Skin epidermis (tissue), 12 donors: Measurements from ENCODE around the gene ZNF649.
"Not testable (repeated sequence)": the region's sequence is repeated elsewhere in the genome, so short reads cannot be mapped to it uniquely, and the experiment has no call there.

Experiments
- H3K27ac ChIP-seq, 21 experiments: fragments of 200-600 bp; sonication (generic) in 11 of 21; one replicate each; pipeline ENCODE4 v1.5.0; 2020; ENCODE audit warnings: mild to moderate bottlenecking in 3 of 21, inconsistent platforms in 2 of 21, moderate library complexity in 2 of 21
- H3K4me3 ChIP-seq, 7 experiments: fragments of 200-600 bp; sonication (generic) in 2 of 7; one replicate each; pipeline ENCODE4 v1.5.0; 2020; ENCODE audit warnings: inconsistent platforms in 2 of 7, mild to moderate bottlenecking in 2 of 7, moderate library complexity in 1 of 7

ZNF649 gene

DNA sequence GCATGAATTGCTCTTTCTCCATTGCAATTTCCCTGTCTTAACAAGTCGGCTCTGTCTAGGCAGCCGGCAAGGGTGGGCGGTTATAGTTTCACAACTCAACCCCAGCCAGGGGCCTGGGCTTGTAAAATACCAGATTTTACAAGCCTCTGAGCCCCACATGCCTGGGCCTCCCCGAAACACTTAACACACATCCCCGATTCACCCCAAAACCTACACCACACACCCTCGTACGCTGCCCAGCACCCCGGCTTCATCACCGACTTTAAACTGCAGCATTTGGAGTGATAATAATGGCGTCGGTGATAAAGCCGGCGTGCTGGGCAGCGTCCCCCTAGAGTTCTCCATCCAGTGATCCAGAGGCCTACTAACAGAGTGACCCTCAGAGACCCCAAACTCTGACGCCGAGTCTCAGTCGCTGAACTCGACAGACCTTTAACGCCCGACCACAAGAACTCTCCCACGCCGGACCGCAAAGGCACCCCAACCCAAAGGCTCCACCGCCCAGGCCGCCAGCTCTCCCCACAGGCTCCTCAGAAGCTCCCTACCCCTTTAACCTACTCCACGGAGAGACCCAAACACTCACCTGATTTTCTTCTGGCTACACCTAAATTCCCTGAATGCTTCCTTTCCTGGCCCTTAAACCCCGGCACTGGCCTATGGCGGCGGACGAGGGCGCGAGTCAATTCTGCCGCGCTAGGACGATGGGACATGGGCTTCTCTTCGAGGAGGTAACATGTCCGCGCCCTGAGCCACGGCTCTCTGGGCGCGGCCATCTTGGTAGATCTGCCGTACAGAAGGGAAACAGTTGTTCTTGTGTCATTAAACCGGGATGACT lies at the start of gene ZNF649:
Gene ZNF649 (minus strand): TSS at position 687 of the 835 bp plus-strand sequence. CDS start 4,910 bp downstream, outside the sequence.
- H3K27ac ChIP-seq = peak within 1 kb of the TSS; percentile 18 to 94 (median 87)
- peak within 1 kb of the TSS; percentile 39 to 87 (median 71) for H3K4me3 ChIP-seq

DNA sequence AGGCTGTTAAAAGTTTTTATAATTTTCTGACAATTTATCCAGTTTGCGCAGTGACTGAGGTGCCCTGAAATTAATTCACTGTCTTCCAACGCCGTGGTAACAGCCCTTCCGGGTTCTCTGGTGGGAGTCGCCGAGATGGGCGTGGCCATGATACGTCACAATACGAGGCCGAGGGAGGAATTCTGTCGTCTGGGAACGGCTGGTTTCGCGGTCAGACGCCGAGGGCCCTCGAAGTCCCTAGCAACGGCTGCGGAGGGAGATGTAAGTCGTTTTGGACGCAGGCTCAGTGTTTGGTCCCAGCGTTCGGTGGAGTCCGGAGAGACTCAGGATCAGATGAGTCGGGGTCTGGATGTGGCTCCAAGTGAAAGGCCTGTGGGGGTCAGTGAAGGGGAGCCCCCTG lies 44.2 kb upstream of the ZNF649 start:
- H3K4me3 ChIP-seq = no peak overlapping the region

DNA sequence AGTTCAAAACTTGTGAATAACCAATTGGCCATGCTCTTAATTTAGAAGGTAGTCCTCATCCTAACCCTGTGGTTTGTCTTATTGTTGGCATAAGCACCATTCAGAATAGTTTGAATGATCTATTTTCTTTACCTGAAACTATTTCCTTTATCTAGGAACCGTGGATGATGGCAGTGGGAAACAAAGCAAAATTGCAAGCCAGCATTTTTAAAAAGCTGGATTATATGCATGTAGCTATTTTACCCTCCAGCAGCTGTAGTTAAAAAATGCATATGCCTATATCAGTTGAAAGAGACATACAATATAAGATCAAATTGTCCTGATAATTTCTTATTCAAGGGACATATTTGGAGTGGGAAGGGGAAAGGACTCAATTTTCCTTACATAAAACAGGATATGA lies 41.8 kb upstream of the ZNF649 start:
- Histone ChIP-seq H3K4me3 (no peak overlapping the region), H3K27ac (no peak overlapping the region)

More for the DNA sequence above, 44.2 kb upstream of the ZNF649 start:
- no peak overlapping the region for H3K27ac ChIP-seq

DNA sequence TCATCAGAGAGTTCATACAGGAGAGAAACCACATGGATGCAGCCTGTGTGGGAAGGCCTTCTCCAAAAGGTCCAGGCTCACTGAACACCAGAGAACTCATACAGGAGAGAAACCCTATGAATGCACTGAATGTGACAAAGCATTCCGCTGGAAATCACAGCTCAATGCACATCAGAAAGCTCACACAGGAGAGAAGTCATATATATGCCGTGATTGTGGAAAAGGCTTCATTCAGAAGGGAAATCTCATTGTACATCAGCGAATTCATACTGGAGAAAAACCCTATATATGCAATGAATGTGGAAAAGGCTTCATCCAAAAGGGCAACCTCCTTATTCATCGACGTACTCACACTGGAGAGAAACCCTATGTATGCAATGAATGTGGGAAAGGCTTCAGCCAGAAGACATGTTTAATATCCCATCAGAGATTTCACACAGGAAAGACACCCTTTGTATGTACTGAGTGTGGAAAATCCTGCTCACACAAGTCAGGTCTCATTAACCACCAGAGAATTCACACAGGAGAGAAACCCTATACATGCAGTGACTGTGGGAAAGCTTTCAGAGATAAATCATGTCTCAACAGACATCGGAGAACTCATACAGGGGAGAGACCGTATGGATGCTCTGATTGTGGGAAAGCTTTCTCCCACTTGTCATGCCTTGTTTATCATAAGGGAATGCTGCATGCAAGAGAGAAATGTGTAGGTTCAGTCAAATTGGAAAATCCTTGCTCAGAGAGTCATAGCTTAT lies 40.2 kb upstream of the ZNF649 start:
- Histone ChIP-seq H3K27ac (no peak overlapping the region), H3K4me3 (no peak overlapping the region)

DNA sequence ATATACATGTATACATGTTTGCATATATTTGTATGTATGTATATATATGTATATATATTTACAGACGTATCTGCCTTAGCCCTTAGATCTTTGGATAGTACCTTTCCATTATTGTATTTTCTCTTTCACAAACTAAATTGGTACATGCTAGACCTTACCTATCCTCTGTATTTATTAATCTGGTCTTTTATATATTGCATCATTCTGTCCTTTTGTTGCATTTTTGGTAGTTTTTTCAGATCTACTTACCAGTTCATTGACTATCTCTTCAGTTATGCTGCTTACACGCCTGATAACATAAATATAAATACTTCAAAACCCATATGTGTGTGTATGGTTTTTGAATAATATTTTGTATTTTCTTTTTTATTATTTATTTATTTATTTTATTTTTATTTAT lies 34.1 kb upstream of the ZNF649 start:
- Histone ChIP-seq H3K27ac (no peak overlapping the region), H3K4me3 (no peak overlapping the region)

DNA sequence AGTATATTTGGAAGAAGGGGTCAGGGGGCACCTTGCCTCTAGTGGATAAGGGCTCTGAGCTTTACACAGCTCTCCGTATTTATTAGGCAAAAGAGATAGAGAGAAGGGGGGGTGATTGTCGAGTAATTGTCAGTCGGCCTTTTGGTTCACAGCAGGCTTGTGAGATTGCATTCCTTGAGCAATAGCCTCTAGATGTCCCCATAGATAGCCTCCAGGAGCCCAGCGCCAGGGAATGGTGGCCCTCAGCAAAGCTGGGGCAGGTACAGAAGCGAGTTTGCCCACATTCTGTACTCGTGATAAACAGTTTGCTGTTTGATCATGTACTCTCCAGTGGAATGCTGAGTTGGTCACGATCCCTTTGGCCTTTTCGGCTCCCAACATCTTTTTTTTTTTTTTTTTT lies 27.1 kb upstream of the ZNF649 start:
- H3K4me3 ChIP-seq = no peak overlapping the region
- no peak overlapping the region for H3K27ac ChIP-seq

DNA sequence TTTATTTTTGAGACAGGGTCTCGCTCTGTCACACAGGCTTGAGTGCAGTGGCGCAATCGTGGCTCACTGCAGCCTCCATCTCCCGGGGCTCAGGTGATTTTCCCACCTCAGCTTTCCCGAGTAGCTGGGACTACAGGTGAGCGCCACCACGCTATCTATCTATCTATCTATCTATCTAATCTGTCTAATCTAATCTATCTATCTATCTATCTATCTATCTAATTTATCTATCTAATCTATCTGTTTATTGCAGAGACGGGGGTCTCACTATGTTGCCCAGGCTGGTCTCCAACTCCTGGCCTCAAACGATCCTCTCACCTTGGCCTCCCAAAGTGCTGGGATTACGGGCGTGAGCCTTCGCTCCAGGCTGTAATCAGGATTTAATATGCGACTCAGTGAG lies 23.0 kb upstream of the ZNF649 start:
- Histone ChIP-seq H3K4me3 (peak overlapping the region; percentile 65 to 87 (median 83)), H3K27ac (peak overlapping the region in 19 of 21 experiments; percentile 56 to 91 (median 81))

DNA sequence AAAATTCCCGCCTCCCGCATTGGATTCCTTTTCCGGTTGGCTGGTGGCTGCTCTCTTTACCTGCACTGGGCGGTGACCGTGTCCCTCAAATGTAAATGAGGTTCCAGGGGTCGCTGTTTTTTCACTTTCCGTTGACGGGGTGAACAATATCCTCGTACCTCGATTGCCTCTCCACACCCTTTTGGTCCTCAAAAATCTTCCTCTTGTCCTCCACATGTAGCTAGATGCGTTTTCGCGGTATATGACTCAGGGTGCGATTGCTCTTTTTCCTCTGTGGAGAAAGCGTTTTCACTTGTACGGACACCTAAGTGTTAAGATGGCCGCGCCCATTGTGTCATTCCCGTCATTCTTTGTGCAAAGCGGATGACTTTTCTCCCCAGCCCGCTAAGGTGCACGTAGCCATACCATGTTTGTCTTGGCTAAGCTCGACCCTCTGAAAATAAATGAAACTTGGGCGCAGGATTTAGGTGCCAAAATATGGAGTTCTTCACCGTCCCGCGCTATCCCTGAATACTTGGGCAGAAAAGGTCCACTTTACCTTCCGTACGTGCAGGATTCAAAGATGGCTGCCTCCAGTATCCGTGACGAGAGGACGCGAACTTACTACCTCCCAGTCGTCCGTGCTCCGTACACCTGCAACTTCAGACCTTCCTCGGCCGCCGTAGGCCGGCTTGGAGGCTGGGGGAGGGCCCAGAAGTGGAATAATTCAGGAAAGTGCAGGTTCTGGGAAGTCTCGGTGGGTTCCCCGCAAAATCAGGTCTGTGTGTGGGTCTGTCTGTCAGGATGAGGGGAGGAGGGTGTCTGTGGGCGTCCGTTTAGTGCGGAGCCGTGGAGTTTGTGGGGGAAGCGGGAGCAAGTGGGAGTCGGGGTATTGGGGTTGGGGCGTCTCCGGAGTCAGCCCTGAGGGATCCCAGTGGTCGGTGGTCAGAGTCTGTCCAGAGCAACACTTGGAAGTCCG lies 22.2 kb upstream of the ZNF649 start, which contains the start of gene ZNF613:
Gene ZNF613 (plus strand): TSS at position 689 of the 958 bp plus-strand sequence. CDS start 8,749 bp downstream, outside the sequence.
- H3K27ac ChIP-seq = peak within 1 kb of the TSS; percentile 43 to 91 (median 81)
- peak within 1 kb of the TSS; percentile 65 to 87 (median 83) for H3K4me3 ChIP-seq

DNA sequence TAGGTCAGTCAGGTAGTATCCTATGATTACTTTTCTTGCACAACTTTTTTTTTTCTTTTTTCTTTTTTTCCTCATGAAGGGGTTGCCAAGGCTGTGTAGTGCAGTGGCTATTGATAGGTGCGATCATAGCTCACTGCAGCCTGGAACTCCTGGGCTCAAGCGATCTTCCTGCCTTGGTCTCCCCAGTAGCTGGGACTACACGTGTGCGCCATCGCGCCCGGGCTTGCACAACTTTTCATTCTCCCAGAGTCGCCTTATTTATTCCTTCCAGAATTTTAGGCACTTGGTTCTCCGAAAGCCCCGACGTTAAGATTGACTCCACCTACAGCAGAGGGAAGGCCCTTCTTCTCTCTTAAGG lies 21.6 kb upstream of the ZNF649 start:
- H3K27ac ChIP-seq = peak overlapping the region in 17 of 21 experiments; percentile 56 to 91 (median 82)
- peak overlapping the region; percentile 65 to 87 (median 83) for H3K4me3 ChIP-seq

DNA sequence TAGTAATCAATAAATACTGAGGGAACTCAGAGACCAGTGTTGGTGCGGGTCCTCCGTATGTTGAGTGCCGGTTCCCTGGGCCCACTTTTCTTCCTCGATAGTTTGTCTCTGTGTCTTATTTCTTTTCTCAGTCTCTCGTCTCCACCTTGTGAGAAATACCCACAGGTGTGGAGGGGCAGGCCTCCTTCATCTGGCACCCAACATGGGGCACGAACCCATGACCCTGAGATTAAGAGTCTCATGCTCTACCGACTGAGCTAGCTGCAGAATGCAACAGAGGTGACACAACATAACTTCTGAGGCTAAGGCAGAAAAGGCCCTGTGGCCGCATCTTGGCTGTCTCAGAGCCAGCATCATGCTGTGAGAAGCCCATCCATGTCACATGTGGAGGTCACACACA lies 17.1 kb upstream of the ZNF649 start:
- no peak overlapping the region for H3K27ac ChIP-seq
- H3K4me3 ChIP-seq = no peak overlapping the region

DNA sequence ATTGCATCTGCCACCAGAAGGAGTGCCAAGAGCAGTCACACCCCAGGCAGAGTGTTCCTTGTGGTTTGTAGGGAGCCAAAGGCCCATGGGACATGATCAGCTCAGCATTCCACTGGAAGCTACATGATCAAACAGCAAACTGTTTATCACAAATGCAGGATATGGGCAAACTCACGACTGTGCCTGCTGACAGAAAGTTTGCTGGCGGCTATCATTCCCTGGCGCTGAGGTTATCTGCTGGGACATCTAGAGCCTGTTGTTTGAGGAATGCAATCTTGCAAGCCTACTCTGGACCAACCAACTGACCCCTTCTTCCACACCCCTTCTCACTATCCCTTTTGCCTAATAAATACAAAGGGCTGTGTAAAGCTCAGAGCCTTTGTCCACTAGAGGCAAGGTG lies 14.8 kb upstream of the ZNF649 start:
- no peak overlapping the region for H3K4me3 ChIP-seq
- no peak overlapping the region for H3K27ac ChIP-seq

DNA sequence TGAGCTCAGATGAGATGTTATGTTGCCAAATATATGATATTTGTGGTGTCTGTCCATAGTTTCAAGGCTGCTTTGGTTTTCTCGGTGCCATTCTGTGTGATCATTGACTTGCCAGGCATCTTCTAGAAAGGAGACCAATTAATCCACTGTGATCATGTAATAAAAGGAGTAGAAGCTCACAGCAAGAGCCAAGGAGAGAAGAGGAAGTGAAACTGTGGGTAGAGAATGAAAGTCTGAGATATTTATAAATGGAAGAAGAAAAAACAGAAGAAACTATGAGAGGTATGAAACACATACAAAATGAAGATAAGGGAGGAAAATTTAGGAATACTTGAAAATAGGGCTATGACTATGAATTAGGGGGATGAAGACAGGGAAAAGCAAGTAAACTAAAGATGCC lies 11.3 kb upstream of the ZNF649 start:
- no peak overlapping the region for H3K4me3 ChIP-seq
- no peak overlapping the region for H3K27ac ChIP-seq

DNA sequence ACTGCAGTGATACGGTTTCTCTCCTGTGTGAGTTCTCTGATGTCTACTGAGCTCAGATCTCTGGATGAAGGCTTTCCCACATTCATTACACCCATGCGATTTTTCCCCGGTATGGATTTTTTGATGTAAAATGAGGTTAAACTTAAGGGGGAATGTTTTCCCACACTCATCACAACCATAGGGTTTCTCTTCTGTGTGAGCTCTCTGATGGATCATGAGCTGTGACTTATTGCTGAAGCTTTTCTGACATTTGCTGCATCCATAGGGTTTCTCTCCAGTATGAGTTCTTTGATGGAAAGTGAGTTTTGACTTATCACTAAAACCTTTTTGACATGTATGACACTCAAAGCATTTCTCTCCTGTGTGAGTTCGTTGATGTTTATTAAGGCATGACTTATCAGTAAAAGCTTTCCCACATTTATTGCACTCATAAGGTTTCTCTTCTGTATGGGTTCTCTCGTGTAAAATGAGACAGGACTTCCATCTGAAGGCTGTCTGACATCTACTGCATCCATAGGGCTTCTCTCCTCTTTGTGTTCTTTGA lies 10.6 kb upstream of the ZNF649 start:
- Histone ChIP-seq H3K4me3 (no peak overlapping the region), H3K27ac (no peak overlapping the region)

DNA sequence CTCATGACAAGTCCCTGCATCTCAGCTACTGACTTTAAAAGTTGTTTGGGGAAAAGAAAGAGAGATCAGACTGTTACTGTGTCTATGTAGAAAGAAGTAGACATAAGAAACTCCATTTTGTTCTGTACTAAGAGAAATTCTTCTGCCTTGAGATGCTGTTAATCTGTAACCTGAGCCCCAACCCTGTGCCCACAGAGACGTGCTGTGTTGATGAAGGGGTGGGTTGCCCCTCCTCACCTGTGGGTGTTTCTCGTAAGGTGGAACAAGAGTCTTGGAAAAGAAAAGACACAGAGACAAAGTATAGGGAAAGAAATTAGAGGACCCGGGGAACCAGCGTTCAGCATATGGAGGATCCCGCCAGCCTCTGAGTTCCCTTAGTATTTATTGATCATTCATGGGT lies 3.2 kb upstream of the ZNF649 start:
- not testable (repeated sequence) for H3K4me3 ChIP-seq, H3K27ac ChIP-seq

DNA sequence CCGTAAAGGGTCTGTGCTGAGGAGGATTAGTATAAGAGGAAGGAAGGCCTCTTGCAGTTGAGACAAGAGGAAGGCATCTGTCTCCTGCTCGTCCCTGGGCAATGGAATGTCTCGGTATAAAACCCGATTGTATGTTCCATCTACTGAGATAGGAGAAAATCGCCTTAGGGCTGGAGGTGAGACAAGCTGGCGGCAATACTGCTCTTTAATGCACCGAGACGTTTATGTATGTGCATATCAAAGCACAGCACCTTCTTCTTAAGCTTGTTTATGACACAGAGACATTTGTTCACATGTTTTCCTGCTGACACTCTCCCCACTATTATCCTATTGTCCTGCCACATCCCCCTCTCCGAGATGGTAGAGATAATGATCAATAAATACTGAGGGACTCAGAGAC lies 1.3 kb upstream of the ZNF649 start:
- not testable (repeated sequence) for H3K27ac ChIP-seq, H3K4me3 ChIP-seq

DNA sequence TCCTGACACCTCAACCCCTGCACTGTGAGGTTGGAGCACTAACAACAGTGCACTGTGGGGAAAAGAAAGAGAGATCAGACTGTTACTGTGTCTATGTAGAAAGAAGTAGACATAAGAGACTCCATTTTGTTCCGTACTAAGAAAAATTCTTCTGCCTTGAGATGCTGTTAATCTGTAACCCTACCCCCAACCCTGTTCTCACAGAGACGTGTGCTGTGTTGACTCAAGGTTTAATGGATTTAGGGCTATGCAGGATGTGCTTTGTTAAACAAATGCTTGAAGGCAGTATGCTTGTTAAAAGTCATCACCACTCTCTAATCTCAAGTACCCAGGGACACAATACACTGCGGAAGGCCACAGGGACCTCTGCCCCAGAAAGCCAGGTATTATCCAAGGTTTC lies 822 bp upstream of the ZNF649 start:
- H3K27ac ChIP-seq, H3K4me3 ChIP-seq: not testable (repeated sequence)

DNA sequence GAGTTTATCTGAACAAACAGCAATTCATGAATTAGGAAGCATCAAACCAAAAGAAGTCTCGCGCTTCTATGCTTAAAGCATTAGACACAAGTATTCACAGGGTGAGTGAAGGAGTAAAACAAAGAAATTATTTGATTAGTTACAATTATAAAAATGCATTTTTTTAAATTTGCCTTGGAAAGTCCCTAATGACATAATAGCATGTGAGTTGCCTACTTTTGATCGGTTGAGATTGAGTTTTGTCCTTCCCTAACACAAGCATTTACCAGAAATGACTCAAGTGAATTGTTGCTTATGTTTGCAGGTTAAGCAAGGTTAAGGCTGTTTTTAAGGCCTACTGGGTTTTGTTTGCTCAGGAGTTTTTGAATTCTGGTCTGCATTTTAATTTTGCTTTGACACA lies 389 bp upstream of the ZNF649 start:
- peak overlapping the region in 5 of 7 experiments; percentile 49 to 87 (median 81) for H3K4me3 ChIP-seq
- H3K27ac ChIP-seq = peak overlapping the region in 2 of 21 experiments; percentile 89 to 94

DNA sequence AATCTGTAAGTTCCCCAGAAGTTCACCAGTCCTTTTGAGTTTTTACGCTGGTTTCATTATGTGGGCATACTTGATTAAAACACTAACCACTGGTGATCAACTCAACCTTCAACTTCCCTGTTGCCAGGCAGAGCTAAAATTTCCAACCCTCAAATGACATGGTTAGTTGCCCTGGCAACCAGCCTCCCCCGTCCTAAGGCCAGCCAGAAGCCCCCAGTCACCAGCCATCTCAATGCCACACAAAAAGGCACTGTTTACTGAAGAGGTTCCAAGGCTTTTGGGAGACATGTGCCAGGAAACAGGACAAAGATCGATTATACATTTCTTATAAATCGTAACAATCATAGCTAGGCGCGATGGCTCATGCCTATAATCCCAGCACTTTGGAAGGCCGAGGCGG lies 1.6 kb downstream of the ZNF649 start:
- peak overlapping the region in 1 of 21 experiments; percentile 94 for H3K27ac ChIP-seq
- H3K4me3 ChIP-seq = peak overlapping the region in 2 of 7 experiments; percentile 71 to 84

DNA sequence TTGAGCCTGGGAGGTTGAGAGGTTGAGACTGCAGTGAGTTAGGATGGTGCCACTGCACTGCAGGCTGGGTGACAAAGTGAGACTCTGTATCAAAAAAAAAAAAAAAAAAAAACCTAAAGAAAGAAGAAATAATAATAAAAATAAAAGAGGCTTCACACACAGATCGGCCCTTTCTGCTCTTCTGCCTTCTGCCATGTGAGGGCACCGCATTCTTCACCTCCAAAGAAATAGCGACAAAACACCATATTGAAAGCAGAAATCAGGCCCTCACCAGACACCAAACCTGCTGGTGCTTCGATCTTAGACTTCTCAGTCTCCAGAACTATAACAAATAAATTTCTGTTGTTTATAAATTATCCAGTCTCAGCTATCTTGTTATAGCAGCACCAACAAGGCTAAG lies 3.0 kb downstream of the ZNF649 start:
- no peak overlapping the region for H3K27ac ChIP-seq
- no peak overlapping the region for H3K4me3 ChIP-seq
